A549 (cell line): ENCODE results near the gene PCDHB3. TPM values are rescaled to one million over a fixed set of nuclear protein-coding genes. Genes with fewer than 3 reads are reported as not detected.

ENCODE experiments used
- ATAC-seq, 2 experiments: fragments of 200-7000 bp in 1 of 2; fragments of >200 bp in 1 of 2; cut with Nextera tagmentation in 1 of 2; cut with Tn5 transposase in 1 of 2; 3 replicates each; pipeline versions ENCODE4 v1.8.0 to v1.9.1; 2018 to 2020; ENCODE audit warnings: mild to moderate bottlenecking in 1 of 2, moderate library complexity in 1 of 2
- CTCF ChIA-PET: fragments of 300-600 bp; sonication (Branson Sonifier 250); formaldehyde crosslinking; extraction: SDS; loops from one replicate; lab custom pipeline; 2021; ENCODE audit warnings: antibody characterized with exemption, inconsistent platforms; lab: Yijun Ruan, JAX
- POLR2A ChIA-PET: fragments of 350-600 bp; formaldehyde crosslinking; extraction: SDS; loops from one replicate; lab custom pipeline; 2021; ENCODE audit warnings: antibody characterized with exemption, inconsistent platforms; lab: Yijun Ruan, JAX
- DNase-seq, 2 experiments: peaks; one replicate each; pipeline versions ENCODE4 v3.0.0 to v3.0.0-alpha.2; 2011 to 2016; ENCODE audit warnings: low read depth in 1 of 2, low spot score in 1 of 2
- FAIRE-seq: peaks from 2 replicates; lab custom pipeline; 2011; peaks lifted over from hg19 to GRCh38; lab: Jason Lieb, UNC
- H3K27ac ChIP-seq, 2 experiments: fragments of >200 bp; sonication (Bioruptor Twin); formaldehyde crosslinking; 3 replicates each; pipeline ENCODE4 v1.5.1; 2016 to 2017
- H3K4me1 ChIP-seq: fragments of >200 bp; sonication (Bioruptor Twin); formaldehyde crosslinking; 3 replicates; pipeline ENCODE4 v1.6.1; 2016
- H3K4me2 ChIP-seq: fragments of >200 bp; sonication (Bioruptor Twin); formaldehyde crosslinking; 3 replicates; pipeline ENCODE4 v1.6.1; 2016
- H3K4me3 ChIP-seq: fragments of >200 bp; sonication (Bioruptor Twin); formaldehyde crosslinking; 3 replicates; pipeline ENCODE4 v1.5.1; 2016
- H3K9me3 ChIP-seq: fragments of >200 bp; sonication (Bioruptor Twin); formaldehyde crosslinking; 3 replicates; pipeline ENCODE4 v1.6.1; 2016
- CBX8 ChIP-seq: fragments of 200-600 bp; sonication (generic); IDR thresholded peaks from 2 replicates; pipeline ENCODE4 v1.6.1; 2016
- CTCF ChIP-seq: fragments of >200 bp; sonication (Bioruptor Twin); formaldehyde crosslinking; IDR thresholded peaks from 3 replicates; pipeline ENCODE4 v1.5.1; 2016
- EHF ChIP-seq: fragments of 250-450 bp; sonication (Bioruptor Pico); IDR thresholded peaks from 2 replicates; pipeline ENCODE4 v1.5.0; 2020; ENCODE audit warnings: mild to moderate bottlenecking
- EHMT2 ChIP-seq: fragments of 200-600 bp; sonication (generic); IDR thresholded peaks from 2 replicates; pipeline ENCODE4 v1.6.1; 2016; ENCODE audit warnings: antibody characterized with exemption, low read depth, mild to moderate bottlenecking, moderate library complexity
- ELK1 ChIP-seq: fragments of 150-350 bp; IDR thresholded peaks from 2 replicates; pipeline ENCODE4 v1.6.1; 2014; ENCODE audit warnings: low read depth, mild to moderate bottlenecking, low read length
- FOSL2 ChIP-seq, 2 experiments: fragments of 450-650 bp in 1 of 2; fragments of >200 bp in 1 of 2; sonication (Bioruptor Twin) in 1 of 2; formaldehyde crosslinking; IDR thresholded peaks; 2 replicates each; pipeline versions ENCODE4 v1.5.0 to v1.6.1; 2016 to 2020; ENCODE audit warnings: mild to moderate bottlenecking in 1 of 2, moderate library complexity in 1 of 2
- HES2 ChIP-seq: fragments of >200 bp; sonication (Bioruptor Twin); formaldehyde crosslinking; IDR thresholded peaks from 2 replicates; pipeline ENCODE4 v1.6.1; 2016
- HMGXB4 ChIP-seq: fragments of 250-450 bp; sonication (Bioruptor Pico); IDR thresholded peaks from 2 replicates; pipeline ENCODE4 v1.5.0; 2021; ENCODE audit warnings: mild to moderate bottlenecking, moderate library complexity, borderline replicate concordance
- MAFK ChIP-seq: fragments of 450-650 bp; IDR thresholded peaks from 2 replicates; pipeline ENCODE4 v1.6.1; 2014; ENCODE audit not compliant: partially characterized antibody
- MAX ChIP-seq: IDR thresholded peaks from 2 replicates; pipeline ENCODE4 v1.6.1; 2012
- MAZ ChIP-seq: fragments of 150-350 bp; IDR thresholded peaks from 2 replicates; pipeline ENCODE4 v1.6.1; 2014; ENCODE audit warnings: antibody characterized with exemption, low read depth, low read length, borderline replicate concordance
- MYC ChIP-seq: IDR thresholded peaks from 2 replicates; pipeline ENCODE4 v1.6.1; 2012; ENCODE audit warnings: mild to moderate bottlenecking, inconsistent platforms, low read length, improper control_type of control experiment, borderline replicate concordance
- NFE2L2 ChIP-seq: fragments of 150-350 bp; conservative IDR thresholded peaks from 2 replicates; pipeline ENCODE4 v1.6.1; 2014; ENCODE audit warnings: low read length
- PBX3 ChIP-seq: IDR thresholded peaks from 2 replicates; pipeline ENCODE4 v1.6.1; 2012
- PHF8 ChIP-seq: fragments of 200-600 bp; sonication (generic); IDR thresholded peaks from 2 replicates; pipeline ENCODE4 v1.6.1; 2016; ENCODE audit warnings: low read depth, mild to moderate bottlenecking, antibody characterized with exemption, moderate library complexity, borderline replicate concordance
- POLR2A ChIP-seq: IDR thresholded peaks from 2 replicates; pipeline ENCODE4 v1.6.1; 2012; ENCODE audit warnings: mild to moderate bottlenecking, low read length
- POLR2AphosphoS2 ChIP-seq: conservative IDR thresholded peaks from 2 replicates; pipeline ENCODE4 v1.6.1; 2012; ENCODE audit warnings: low read length, improper control_type of control experiment, inconsistent platforms
- RAD21 ChIP-seq, 2 experiments: fragments of >200 bp in 1 of 2; sonication (Bioruptor Twin) in 1 of 2; formaldehyde crosslinking in 1 of 2; IDR thresholded peaks in 1 of 2; conservative IDR thresholded peaks in 1 of 2; 2 replicates in 1 of 2; 3 replicates in 1 of 2; pipeline ENCODE4 v1.6.1; 2012 to 2018; ENCODE audit warnings: inconsistent platforms in 1 of 2
- RARB ChIP-seq: fragments of 250-450 bp; sonication (Bioruptor Pico); IDR thresholded peaks from 2 replicates; pipeline ENCODE4 v1.8.0; 2021; ENCODE audit warnings: mild to moderate bottlenecking, moderate library complexity
- RCOR1 ChIP-seq: fragments of 150-350 bp; IDR thresholded peaks from 2 replicates; pipeline ENCODE4 v1.6.1; 2014; ENCODE audit warnings: antibody characterized with exemption, low read length, low read depth
- REST ChIP-seq: fragments of 200-600 bp; sonication (generic); IDR thresholded peaks from 2 replicates; pipeline ENCODE4 v1.6.1; 2016; ENCODE audit warnings: antibody characterized with exemption, mild to moderate bottlenecking, moderate library complexity
- RFX5 ChIP-seq: fragments of 450-650 bp; IDR thresholded peaks from 2 replicates; pipeline ENCODE4 v1.7.1; 2014; ENCODE audit warnings: antibody characterized with exemption, mild to moderate bottlenecking, moderate library complexity
- TP53 ChIP-seq: fragments of 250-450 bp; sonication (Bioruptor Pico); IDR thresholded peaks from 2 replicates; pipeline ENCODE4 v1.5.0; 2021; ENCODE audit warnings: mild to moderate bottlenecking, moderate library complexity
- ZSCAN20 ChIP-seq: fragments of 250-450 bp; sonication (Bioruptor Pico); IDR thresholded peaks from 2 replicates; pipeline ENCODE4 v1.8.0; 2022; ENCODE audit warnings: mild to moderate bottlenecking, moderate library complexity
- WGBS: methylation state at CpG from one replicate; pipeline ENCODE4 v1.1.6; 2017; ENCODE audit errors: missing lambda C conversion rate; 5-methylcytosine and 5-hydroxymethylcytosine counted together
- polyA plus RNA-seq, 4 experiments: library from polyadenylated mRNA; depleted of rRNA in 3 of 4; stranded (reverse); fragments of >200 nt; fragmentation: RNase III in 1 of 4; extraction: RNeasy Plus Mini Kit Qiagen cat#74134 plus additional on column Dnase treatment in 1 of 4; gene quantifications; 2 replicates in 3 of 4; 3 replicates in 1 of 4; pipeline ENCODE4 v1.2.3, GENCODE V29; 2011 to 2017

Gene PCDHB3
- polyA plus RNA-seq, 2 of the 4 experiments (the other 2 are of a cell fraction): 0.06 to 0.10 TPM

GRCh38 chr5:141105350-141105749 lies 5.1 kb downstream of the PCDHB3 start:
- POLR2A ChIA-PET: no interaction called here
- no peak for FAIRE-seq

GRCh38 chr5:141119250-141119649 lies 19.0 kb downstream of the PCDHB3 start:
- whole genome bisulfite sequencing: 1% methylated on average over 2 of the region's 2 CpGs
- CTCF ChIA-PET: no interaction called here
- no peak for FAIRE-seq
- TF ChIP-seq CBX8 (no peak), HES2 (no peak), RAD21 (conservative IDR thresholded peaks at IDR 0.05 in 1 of 2, IDR thresholded peaks at IDR 0.05 in 1 of 2) (no peak), HMGXB4 (CRISPR knock-in tag) (no peak)
- TF ChIP-seq, all 56 proteins: peak for 0
- ATAC-seq: no peak
- Histone ChIP-seq H3K4me3 (no peak overlapping the region), H3K4me1 (no peaks in the 10 kb centered on the region), H3K9me3 (peaks cover 21% of the 10 kb centered on the region), H3K27ac (no peak overlapping the region), H3K4me2 (no peak overlapping the region)
- no peak for DNase-seq
- POLR2A ChIA-PET: no interaction called here

More at GRCh38 chr5:141105350-141105749, 5.1 kb downstream of the PCDHB3 start:
- H3K9me3 ChIP-seq: peaks cover 10% of the 10 kb centered on the region
- H3K4me2 ChIP-seq: no peak overlapping the region
- H3K4me1 ChIP-seq: no peaks in the 10 kb centered on the region
- TF ChIP-seq NFE2L2 (0 out of 2 replicates have a peak, but pooled peaks have one; percentile 34), RARB (no peak), MAFK (peak; percentile 71), POLR2A (no peak)
- no peak overlapping the region for H3K27ac ChIP-seq
- WGBS: 58% methylated on average over 2 of the region's 2 CpGs
- DNase-seq (no peak), ATAC-seq (no peak)
- H3K4me3 ChIP-seq: no peak overlapping the region
- CTCF ChIA-PET: interaction anchor here (0.9 kb wide), 1 partner anchor 21 kb away, joined by 3 read pairs; no protein-coding TSS in a partner anchor

- CTCF ChIA-PET: interaction anchor here (1.5 kb wide), 1 partner anchor 442 kb away, joined by 4 read pairs; no protein-coding TSS in a partner anchor
- 51% methylated on average over 16 of the region's 16 CpGs for WGBS
Measured at GRCh38 chr5:141121563-141121962, 21.3 kb downstream of the PCDHB3 start, which contains the start of gene PCDHB4. Gene PCDHB4, plus strand, starts transcription at chr5:141121818. Its CDS starts 181 bp downstream, at chr5:141121999.

More at GRCh38 chr5:141121563-141121962, 21.3 kb downstream of the PCDHB3 start, which contains the start of gene PCDHB4:
- no peak within 1 kb of the TSS for H3K4me3 ChIP-seq
- DNase-seq (peak in 1 of 2 experiments; percentile 10), ATAC-seq (no peak), FAIRE-seq (no peak)
- no peak within 1 kb of the TSS for H3K4me2 ChIP-seq
- POLR2A ChIA-PET: no interaction called here
- H3K27ac ChIP-seq: no peak within 1 kb of the TSS
- H3K9me3 ChIP-seq: peaks cover 19% of the 10 kb centered on the region; the same call in 2 of the 3 replicates
- H3K4me1 ChIP-seq: no peaks in the 10 kb centered on the region
- no peak for TF ChIP-seq EHF (CRISPR knock-in tag)
- no peak for TF ChIP-seq MAZ
- no peak for TF ChIP-seq MYC
- no peak for TF ChIP-seq CTCF
- TF ChIP-seq REST: no peak
- no peak for TF ChIP-seq PBX3
- no peak for TF ChIP-seq ELK1
- no peak for TF ChIP-seq RCOR1
- no peak for TF ChIP-seq FOSL2 (IDR thresholded peaks at IDR 0.05)
- TF ChIP-seq FOSL2 (CRISPR knock-in tag; IDR thresholded peaks at IDR 0.05): no peak
- TF ChIP-seq RFX5: no peak
- TF ChIP-seq MAX: no peak
- no peak for TF ChIP-seq TP53 (CRISPR knock-in tag)
- TF ChIP-seq ZSCAN20: no peak
- TF ChIP-seq POLR2AphosphoS2: no peak
- no peak for TF ChIP-seq EHMT2
- TF ChIP-seq PHF8: no peak
